Cardiac fibroblast (primary cell): ENCODE data around the gene MACROD2.

Source experiments
- DNase-seq, 2 donors: peaks; one replicate each; pipeline versions ENCODE4 v3.0.0 to v3.0.0-alpha.2; 2010; ENCODE audit warnings: low read depth in 2 of 2
- H3K4me3 ChIP-seq, 2 donors: replicated peaks in 1 of 2; 1 replicate in 1 of 2; 2 replicates in 1 of 2; pipeline ENCODE4 v1.5.1; 2011; ENCODE audit warnings: low read depth in 2 of 2, low read length in 2 of 2, mild to moderate bottlenecking in 2 of 2, moderate library complexity in 1 of 2
- TF ChIP-seq, protein P1 (sequence below): IDR thresholded peaks from one replicate; pipeline ENCODE4 v1.5.1; 2011; ENCODE audit warnings: low read depth, mild to moderate bottlenecking, low read length, inconsistent platforms

Gene MACROD2

DNA sequence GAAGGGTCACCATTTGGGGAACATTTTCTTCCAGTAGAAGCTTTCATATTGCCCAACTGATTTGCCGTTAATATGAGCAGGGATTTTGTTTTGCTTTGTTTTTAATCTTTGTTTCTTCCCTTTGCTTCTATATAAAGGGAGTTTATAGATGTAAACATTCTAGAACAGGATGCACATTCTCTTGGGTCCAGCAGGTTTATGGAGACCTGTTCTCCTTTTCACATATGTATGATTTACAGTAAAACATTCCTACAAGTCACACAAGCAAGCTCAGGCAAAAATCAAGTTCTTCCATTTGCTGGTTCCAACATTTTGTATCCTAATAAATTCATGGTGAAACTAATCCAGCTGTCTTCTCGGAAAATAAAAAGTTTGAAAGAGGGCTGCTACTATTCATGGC, 1424.5 kb downstream of the MACROD2 start:
- no peak overlapping the region for H3K4me3 ChIP-seq
- DNase-seq, result no peak
- TF ChIP-seq, protein P1, sequence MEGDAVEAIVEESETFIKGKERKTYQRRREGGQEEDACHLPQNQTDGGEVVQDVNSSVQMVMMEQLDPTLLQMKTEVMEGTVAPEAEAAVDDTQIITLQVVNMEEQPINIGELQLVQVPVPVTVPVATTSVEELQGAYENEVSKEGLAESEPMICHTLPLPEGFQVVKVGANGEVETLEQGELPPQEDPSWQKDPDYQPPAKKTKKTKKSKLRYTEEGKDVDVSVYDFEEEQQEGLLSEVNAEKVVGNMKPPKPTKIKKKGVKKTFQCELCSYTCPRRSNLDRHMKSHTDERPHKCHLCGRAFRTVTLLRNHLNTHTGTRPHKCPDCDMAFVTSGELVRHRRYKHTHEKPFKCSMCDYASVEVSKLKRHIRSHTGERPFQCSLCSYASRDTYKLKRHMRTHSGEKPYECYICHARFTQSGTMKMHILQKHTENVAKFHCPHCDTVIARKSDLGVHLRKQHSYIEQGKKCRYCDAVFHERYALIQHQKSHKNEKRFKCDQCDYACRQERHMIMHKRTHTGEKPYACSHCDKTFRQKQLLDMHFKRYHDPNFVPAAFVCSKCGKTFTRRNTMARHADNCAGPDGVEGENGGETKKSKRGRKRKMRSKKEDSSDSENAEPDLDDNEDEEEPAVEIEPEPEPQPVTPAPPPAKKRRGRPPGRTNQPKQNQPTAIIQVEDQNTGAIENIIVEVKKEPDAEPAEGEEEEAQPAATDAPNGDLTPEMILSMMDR, result no peak

DNA sequence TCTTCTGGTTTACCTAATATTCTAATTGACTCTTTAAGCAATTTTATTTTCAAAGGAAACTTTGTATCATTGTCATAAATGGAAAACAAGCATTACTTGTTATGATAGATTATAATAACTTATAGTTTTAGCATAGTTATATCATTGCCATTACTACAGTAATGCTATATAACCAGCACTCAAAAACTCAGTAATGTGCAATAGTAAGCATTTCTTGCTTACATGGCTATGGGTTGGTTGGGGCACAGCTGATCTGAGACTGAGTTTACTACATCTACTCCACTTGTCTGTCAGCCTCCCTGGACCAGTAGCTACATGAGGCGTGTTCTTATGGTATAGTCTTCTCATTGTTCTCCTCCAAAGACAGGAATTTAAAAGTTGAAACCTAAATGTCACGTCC, 1427.7 kb downstream of the MACROD2 start:
- H3K4me3 ChIP-seq, result no peak overlapping the region
- no peak for DNase-seq
- TF ChIP-seq, protein P1, result no peak

DNA sequence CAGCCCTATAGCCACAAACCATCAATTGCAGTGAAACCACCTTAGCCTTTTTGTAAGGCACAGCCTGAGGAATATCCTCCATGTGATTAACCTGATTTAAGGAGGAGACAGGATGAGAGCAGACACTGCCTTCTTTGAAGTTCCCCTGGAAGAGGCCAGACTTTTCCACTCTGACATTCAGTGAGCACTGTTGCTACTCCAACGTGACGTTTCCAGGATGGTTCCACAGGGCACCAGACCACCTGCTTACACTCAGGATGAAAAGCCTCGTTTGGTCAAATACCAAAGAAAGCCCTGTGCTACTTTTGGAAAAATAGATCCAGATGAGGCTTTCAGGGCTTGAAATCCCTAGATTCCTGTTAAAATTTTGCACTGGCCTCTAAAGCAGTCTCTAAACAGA, 1444.2 kb downstream of the MACROD2 start:
- TF ChIP-seq, protein P1, result no peak
- DNase-seq, result no peak
- no peak overlapping the region for H3K4me3 ChIP-seq

DNA sequence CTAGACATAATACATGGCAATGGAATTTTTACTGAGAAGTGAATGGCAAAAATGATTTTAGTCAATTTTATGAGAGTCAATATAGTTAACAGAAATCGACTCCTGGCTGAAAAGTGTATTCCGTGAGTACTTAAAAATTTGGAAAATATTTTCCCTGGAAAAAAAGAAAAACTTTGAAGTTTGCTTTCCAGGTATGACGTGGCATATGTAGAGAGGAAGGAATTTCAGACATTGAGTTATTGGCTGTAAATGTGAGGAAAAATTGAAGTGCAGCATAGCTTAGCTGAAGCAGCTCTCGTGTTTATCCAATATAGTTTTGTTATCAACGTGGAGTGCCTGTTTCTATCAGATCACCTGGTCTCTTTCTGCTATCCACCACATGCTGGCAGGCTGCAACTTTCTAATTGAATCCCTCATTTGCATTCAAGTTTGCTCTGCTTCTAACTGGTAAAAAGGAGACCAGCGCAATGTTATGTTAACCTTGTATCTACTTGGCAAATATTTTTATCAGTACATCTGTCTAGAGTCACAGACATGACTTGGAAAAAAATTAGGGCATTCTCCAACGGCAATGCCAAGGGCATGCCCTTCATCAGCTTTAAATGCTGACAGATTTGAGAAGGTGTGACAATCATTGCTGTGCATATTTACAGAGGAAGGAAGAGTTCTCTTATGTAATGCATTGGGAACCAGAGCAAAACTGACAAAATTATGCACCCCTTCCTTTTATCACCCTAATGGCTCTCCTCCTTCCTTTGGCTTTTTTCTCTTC, 1444.9 kb downstream of the MACROD2 start:
- TF ChIP-seq, protein P1, result no peak
- DNase-seq, result no peak
- no peak overlapping the region for H3K4me3 ChIP-seq

DNA sequence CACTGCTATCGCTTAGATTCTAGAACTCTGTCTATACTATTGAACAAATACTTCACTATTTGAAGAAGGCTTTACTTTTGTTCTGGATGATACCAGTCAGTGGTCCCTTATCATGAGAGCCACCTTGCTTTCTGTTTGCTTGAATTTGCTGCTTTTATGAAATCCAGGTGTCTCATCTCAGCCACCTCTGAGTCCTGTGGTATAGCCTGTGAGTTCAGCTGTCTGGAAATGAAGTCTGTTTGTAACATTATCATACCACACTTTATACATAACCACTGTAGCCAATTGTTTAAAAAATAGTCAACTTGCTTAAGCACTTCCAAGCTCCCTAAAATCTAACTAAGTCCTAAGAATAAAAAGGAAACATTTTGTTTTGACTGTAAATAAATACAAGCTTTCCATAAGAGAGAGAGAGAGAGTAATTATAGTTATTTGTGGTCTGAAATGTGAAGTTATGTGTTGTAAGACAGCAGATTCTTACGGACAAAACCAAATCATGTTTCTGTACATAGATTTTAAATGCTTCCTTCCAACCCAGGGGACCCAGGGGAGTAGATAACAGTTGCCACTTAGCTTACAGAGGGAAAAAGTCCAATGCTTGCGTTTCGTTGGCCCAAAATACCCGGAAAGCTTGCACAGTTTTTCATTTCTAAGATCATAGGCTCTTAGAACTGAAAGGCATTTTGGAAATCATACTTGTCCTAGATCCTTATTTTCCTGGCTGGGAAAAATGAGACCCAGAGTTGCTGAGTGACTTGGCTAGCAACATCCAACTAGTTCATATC, 1449.9 kb downstream of the MACROD2 start:
- TF ChIP-seq, protein P1, result no peak
- DNase-seq, result no peak
- no peak overlapping the region for H3K4me3 ChIP-seq

DNA sequence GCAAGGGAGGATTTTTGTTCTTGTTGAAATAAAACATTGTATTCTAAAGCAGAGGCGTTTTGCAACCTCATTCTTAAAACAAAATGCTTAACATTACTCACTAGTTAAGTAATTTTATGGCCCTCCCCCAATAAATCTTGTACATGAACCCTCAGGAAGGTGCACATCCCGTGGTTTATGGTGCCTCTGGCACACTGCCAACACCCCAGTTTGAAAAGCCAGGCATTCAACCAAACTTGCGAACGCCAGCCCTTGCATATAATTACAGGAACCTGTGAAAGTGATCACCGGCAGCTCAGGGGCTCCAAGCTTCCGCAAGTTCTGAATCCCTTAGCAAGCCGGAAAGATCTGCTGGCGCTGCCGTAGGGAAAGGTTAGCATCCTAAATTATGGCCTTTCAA, 1451.1 kb downstream of the MACROD2 start:
- DNase-seq, result no peak
- TF ChIP-seq, protein P1, result no peak
- H3K4me3 ChIP-seq, result no peak overlapping the region
